SU-DHL-6 (cell line): Measurements from ENCODE around the gene RC3H1.

ENCODE experiments used
- CTCF ChIP-seq: fragments of 200-600 bp; sonication (generic); IDR thresholded peaks from one replicate; pipeline ENCODE4 v1.5.1; 2017; ENCODE audit warnings: antibody characterized with exemption, mild to moderate bottlenecking, low read length, moderate library complexity; ENCODE audit not compliant: insufficient read depth, poor library complexity, severe bottlenecking
- EZH2phosphoT487 ChIP-seq: fragments of 200-600 bp; sonication (generic), shearing (Covaris generic); conservative IDR thresholded peaks from 2 replicates; pipeline ENCODE4 v1.6.1; 2018; ENCODE audit warnings: mild to moderate bottlenecking, antibody characterized with exemption, low read length, moderate library complexity, mixed read lengths

- no peak for TF ChIP-seq CTCF
- TF ChIP-seq EZH2phosphoT487, result no peak
Observed at GRCh38 chr1:173894189-173894588, 128.0 kb downstream of the RC3H1 start.
